ENCODE data around the gene KIF1B.

KIF1B gene

DNA sequence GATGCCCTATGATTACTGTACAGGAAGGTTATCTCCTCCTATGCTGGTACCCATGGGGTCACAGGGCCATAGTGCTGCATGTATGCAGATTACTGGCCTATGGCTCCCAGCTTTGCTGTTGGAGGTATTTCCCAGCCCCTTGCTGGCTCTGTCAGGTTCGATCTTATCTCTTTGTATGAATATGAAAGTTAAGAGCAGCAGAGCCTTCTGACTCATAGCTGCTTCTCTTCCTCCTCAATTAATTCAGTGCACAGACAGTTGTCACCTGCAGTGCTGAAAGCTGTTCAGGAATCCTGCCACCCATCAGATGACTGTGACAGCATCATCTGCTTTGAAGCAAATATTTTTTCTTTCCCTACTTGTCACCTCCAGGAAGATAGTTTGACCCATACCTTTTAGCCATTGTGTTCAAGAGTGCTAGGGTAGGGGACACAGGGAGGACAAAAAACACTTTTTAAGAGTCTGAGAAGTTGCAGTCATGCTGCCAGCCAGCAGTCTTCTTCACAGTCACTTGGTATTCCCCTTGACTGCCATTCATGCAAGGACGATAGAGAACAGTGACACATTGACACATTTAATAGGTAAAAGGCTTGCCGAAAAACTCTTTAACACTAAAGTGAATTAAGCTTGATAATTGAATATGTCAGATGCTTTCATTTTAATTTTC is 73.1 kb downstream of the KIF1B start:
- DNase-seq, result peak; percentile 34
- ATAC-seq, result peak; percentile 90

DNA sequence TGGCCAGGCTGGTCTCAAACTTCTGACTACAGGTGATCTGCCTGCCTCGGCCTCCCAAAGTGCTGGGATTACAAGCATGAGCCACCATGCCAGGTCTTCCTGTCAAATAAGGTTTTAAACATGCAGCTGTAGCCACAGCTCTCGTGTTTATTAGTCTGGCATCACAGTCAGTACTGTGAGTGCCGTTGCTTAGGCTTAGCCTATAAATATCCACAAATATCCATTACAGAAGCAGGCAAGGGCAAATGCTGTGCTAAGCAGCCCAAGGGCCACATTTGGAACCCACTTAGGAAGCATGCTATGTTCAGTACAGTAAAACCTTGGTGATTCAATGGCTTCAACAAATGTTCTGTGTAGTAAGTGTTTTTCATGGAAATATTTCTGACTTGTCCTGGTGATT is 75.9 kb downstream of the KIF1B start:
- ATAC-seq, result no peak
- no peak for DNase-seq

DNA sequence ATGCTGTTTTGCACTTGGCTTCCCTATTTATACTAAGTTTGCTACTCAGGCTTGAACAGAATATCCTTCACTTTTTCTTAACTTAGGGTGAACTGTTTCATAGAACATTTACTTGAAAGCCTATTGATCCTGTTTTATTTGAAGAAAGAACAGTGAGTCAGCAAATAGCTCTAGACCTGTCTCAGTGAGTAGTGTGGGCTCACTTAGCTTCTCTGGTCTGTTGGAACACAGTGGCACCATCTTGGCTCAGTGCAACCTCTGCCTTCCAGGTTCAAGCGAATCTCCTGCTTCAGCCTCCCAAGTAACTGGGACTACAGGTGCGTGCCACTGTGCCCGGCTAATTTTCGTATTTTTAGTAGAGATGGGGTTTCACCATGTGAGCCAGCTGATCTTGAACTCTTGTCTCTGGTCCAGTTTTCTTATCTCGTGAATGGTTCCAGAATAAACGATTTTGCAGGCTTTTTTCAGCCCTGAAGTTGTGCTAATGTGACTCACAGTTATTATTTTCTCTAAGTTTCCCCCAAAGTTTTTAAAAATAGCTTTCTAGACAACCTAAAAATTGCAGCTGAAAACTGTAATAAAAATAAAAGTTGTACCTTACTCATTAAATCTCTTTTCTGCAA is 76.8 kb downstream of the KIF1B start:
- DNase-seq, result no peak
- ATAC-seq, result no peak

DNA sequence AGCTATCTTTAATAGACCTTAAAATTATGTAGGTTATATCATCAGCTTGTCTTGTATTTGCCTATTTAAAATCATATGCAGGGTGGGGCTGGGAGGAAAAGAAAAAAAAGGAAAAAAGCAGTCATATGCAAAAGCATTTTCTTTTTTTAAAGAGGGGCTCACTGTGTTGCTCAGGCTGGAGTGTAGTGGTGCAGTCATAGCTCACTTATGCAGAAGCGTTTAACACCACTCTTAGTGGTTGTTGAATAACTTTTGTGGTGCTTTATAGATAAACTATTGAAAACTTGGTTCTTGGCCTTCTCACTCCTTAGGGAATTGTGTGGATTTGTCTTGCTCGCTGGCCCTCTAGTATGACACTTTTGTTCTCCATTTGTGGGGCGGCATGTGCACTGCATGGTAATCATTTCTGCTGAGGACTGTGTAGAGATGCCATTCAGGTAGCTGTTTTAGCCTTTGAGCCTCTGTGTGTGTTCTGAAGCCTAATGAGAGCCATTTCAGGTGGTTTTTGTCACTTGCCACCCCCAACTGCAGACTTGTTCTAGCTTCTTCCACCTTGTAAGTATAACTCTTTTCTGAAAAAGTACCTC is 77.8 kb downstream of the KIF1B start:
- ATAC-seq (no peak), DNase-seq (no peak)

DNA sequence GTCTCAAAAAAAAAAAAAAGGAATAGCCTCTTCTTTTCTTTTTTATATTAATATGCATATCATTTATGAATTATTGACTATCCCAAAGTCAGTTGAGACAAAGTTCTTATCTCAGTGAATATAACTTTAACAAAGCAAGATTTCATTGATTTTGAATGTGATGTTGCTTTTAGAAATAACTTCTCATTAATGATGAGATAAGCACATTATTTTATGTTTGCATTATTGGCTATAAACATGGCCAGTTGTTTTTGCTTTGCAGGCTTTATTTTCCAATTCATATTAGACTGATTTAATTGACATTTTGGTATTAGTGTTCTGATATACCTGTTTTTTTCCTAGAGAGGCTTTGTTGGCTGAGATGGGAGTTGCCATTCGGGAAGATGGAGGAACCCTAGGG is 81.3 kb downstream of the KIF1B start:
- ATAC-seq (no peak), DNase-seq (no peak)

DNA sequence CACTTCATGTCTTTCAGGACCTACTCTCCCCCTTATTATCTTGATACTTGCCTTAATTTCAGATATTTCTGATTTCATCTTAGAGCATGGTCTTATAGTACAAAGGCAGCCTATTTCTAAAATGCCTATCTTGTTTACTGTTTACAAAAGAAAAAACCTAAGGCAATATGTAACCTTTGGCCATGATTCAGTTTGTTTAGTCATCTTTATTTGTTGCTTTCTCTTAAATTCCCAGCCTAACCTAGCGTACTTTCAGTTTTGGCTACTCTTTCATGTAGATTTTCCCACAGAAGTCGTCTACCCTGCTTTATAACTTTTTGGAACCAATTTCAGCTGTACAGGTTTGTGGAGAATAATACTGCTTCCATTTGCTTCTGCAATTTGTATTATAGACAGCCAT is 81.8 kb downstream of the KIF1B start:
- ATAC-seq (no peak), DNase-seq (no peak)

DNA sequence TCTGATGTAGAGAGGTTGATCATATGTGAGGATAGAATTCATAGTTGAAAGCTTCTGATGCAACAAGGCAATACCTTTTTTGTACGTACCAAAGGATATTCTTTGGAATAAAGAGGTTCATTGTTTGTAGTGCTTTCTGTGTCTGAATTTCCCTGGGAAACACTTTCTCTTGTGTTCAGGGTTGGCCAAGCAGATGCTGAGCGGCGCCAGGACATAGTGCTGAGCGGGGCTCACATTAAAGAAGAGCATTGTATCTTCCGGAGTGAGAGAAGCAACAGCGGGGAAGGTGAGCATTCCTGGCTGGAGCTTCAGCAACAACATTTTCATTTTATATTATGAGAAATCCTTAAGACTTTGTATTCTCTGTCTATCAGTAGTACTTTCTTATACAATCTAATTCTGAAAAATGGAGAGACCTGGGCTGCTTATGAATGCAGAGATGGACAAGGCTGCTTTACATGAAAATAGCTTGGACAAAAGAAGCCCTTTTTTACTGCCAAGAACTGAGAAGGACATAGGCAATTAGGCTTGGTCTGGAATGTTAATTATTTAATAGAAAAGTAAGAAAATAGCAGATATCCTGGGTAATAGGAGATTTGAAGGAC is 85.2 kb downstream of the KIF1B start:
- DNase-seq (no peak), ATAC-seq (no peak)

DNA sequence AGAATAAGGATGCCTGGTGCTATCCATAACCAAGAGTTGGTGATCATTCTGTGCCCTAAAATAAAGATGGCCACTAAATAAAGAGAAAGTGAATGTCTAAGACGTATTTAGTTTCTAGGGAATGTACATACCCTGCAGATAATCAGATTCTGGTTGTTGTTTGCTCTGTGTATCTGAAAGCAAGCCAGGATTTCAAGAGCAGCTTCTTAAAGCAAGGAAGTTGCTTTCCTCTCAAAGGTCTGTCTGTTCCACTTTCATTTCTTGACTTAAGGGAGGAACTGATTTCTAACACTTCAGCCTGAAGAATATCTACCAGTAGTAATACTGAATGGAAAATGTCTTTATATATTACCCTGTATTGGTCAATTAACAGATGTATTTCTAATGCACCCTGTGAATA is 88.8 kb downstream of the KIF1B start:
- DNase-seq, result no peak
- ATAC-seq, result no peak

DNA sequence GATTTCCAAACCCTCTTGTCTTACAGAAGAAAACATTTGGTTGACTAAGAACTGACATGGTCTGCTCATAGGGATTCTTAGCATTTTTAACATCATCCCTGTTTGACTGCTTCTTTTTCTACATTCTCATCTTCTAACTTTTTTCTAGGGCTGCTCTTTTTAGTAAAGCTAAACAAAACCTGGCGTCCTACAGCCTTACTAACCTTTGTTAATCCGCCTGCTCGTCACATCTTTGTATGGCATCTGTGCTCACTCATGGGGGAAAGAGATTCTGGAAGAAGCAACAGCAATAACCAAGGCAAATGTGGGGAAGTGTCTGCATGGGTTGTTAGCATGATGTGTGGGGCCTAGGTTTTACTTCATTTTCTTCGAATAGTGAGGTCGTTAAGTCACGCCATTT is 92.0 kb downstream of the KIF1B start:
- DNase-seq, result no peak
- no peak for ATAC-seq

DNA sequence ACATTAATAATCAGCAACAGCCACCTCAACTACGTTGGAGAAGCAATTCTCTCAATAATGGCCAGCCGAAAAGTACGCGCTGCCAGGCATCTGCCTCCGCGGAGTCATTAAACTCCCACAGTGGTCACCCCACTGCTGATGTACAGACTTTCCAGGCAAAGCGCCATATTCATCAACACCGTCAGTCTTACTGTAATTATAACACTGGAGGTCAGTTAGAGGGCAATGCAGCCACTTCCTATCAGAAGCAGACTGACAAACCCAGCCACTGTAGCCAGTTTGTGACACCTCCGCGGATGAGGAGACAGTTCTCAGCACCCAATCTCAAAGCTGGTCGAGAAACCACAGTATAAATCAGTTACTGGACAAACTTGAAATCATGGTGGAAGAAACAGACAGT is 93.9 kb downstream of the KIF1B start:
- ATAC-seq, result no peak

DNA sequence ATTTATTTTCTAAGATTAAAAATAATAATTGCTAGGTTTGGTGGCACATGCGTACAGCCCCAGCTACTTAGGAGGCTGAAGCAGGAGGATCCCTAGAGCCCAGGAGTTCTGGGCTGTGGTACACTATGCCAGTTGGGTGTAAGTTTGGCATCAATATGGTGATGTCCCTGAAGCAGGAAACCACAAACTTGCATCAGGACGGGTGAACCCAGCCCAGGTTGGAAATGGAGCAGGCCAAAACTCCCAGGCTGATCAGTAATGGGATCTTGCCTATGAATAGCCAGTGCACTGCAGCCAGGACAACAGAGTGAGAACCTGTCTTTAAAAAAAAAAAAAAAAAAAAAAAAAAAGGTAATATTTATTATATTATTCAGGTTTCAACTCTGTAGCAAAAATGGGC is 96.1 kb downstream of the KIF1B start:
- ATAC-seq (no peak), DNase-seq (no peak)

More for the DNA sequence above, 93.9 kb downstream of the KIF1B start:
- DNase-seq, result no peak

DNA sequence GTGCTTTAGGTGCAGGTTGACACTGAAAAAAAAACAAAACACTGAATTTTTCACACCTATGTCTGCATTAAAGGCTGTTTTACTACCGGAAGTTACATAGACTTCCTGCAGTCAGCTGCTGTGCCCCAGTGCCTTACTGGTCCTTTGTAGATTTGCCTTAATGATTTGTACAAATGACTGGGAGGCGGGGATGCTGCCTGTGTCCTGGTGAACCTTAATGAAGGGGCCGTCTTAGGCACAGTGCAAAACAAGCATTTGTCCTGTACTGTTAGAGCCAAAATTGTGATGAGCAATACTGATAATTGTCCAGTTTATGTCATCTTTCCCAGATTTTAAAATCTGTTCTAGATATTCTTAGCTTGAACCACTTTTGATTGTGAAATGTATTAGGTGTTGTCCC is 97.6 kb downstream of the KIF1B start:
- ATAC-seq (no peak), DNase-seq (no peak)

DNA sequence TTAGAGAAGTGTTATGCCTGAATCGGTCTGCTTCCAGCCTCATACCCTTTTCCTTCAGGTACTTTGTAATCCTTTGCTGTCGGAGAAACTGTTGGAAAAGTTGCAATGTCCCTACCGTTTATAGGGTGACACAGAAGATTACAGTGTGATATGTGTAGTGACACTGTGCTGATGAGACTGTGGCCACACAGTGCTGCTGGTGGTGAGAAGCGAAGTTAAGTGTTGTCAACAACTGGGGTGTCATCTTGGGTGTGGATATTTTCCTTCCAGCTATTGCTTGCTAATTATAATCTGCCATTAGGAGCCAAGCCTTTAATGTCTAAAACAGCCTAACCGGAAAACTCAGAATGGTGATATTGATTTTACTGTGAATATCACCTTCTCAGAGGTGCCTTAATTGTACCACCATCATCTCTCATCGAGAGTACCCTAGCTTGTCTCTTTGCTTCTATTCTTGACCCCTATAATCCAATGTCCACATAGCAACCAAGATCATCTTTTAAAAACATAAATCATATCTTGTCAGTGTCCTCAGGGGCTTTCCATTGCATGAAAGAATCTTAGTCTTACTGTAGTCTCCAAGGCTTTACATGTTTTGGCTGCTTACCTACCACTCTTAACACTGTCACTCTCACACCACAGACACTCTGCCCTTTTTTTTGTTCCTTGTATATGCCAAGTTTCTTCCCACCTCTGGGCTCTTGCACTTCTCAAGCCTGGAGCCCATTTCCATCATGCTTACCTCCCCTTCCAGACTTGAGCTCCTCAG is 99.1 kb downstream of the KIF1B start:
- DNase-seq, result no peak
- no peak for ATAC-seq

DNA sequence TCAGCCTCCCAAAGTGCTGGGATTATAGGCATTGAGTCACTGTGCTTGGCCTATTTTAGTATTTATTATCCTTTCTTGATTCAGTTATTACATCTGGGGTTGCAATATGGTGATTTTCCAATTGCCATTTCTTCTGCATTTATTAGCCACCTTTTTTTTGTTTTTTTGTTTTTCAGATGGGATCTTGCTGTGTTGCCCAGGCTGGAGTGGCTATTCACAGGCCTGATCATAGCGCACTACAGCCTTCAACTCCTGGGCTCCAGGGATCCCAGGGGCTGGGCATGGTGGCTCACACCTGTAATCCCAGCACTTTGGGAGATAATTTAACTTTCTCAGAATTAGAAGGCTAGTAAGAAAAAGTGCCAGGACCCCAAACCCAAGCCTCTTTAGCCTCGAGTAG is 106.4 kb downstream of the KIF1B start:
- DNase-seq, result no peak
- ATAC-seq, result no peak

DNA sequence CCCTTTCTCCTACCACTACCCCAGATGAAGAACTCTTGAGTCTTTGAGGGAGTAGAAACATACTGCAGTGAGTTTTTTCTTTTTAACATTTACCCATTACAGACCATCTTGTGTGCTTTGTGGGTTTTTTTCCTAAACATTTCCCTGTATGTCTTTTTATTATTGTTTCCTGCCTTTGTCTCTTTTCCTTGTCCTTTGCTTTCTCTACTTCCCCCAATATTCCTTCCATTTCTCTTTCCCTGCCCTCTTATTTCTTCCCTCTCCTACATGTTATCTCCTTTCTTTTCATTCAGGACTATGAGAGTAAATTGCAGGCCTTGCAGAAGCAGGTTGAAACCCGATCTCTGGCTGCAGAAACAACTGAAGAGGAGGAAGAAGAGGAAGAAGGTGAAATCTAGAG is 109.4 kb downstream of the KIF1B start:
- ATAC-seq, result no peak
- no peak for DNase-seq

DNA sequence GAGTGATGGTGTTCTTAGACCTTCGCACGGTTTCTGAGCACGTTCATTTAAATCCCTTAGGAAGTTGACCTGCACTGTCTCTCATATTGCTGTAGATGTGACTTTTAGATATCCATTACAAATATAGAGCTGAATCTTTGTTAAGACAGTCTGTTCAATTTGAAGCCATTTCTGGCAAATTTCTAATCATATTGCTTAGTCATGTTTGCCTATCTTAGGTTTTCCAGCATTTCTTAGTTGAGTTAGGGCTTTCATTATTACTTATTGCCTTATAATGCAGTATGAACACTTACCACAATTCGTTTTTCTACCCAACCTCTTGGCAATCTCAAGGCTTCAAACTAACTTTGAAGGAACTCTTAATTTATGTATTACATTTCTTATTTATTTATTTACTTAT is 110.0 kb downstream of the KIF1B start:
- ATAC-seq, result no peak
- DNase-seq, result no peak

DNA sequence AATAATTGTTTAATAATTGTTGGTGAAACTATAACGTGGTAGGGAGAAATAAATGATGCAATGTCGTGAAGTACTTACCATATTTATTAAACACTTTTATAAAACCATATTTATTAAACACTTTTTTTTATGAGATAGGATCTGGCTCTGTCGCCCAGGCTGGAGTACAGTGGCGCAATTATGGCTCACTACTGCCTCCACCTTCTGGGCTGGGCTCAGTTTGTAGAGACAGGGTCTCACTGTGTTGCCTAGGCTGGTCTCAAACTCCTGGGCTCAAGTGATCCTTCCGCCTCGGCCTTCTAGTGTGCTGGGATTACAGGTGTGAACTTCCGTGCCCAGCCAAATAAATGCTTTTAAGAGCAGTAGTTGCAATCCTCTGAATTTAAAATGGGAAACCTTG is 112.5 kb downstream of the KIF1B start:
- ATAC-seq, result no peak
- no peak for DNase-seq

DNA sequence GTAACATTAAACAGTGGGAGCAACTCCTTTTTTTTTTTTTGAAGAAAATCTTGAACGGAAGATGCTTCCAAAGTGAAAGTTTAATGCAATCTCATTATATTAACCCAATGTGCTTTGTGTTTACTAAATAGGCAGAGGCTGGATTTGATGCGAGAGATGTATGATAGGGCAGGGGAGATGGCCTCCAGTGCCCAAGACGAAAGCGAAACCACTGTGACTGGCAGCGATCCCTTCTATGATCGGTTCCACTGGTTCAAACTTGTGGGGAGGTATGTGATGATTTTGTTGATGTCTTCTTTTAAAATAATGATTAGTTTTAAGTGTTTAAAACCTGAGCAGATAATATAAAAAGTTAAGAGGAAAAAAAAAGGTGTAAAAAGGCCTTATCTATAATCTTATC is 114.3 kb downstream of the KIF1B start:
- ATAC-seq, result no peak
- DNase-seq, result no peak

DNA sequence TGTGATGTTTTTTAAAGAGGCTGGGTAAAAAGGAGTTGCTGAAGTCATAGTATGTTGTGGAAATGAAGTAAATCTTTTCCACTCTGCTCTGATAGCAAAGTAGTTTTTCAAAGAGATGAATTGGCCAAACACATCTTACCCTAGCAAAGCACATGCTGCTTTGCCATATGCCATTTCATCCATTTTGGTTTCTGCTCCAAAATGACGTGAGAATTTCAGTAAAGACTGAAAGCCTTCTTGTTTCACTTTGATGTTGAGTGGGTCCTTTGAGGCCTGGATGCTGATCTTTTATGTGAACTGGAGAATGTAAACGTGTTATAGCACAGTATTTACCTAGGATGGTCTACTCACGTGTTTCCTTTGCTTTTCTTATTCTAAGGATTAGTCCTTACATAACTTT is 115.2 kb downstream of the KIF1B start:
- no peak for ATAC-seq
- DNase-seq, result no peak

DNA sequence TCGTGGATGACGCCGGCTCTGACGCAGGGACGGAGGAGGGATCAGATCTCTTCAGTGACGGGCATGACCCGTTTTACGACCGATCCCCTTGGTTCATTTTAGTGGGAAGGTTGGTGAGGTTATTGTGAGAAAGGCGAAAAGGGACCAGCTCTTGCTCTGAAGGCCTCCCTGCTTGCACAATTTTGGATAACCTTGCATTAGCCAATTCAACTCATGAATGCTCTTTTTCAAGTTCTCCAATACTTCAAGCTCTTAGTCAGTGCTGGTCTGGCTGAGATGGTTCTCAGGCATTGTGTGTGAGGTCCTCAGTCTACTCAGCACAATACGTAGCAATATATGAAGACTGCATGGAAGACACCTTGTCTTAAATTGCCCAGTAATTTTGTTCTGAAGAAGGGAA is 115.9 kb downstream of the KIF1B start:
- DNase-seq, result no peak
- no peak for ATAC-seq

DNA sequence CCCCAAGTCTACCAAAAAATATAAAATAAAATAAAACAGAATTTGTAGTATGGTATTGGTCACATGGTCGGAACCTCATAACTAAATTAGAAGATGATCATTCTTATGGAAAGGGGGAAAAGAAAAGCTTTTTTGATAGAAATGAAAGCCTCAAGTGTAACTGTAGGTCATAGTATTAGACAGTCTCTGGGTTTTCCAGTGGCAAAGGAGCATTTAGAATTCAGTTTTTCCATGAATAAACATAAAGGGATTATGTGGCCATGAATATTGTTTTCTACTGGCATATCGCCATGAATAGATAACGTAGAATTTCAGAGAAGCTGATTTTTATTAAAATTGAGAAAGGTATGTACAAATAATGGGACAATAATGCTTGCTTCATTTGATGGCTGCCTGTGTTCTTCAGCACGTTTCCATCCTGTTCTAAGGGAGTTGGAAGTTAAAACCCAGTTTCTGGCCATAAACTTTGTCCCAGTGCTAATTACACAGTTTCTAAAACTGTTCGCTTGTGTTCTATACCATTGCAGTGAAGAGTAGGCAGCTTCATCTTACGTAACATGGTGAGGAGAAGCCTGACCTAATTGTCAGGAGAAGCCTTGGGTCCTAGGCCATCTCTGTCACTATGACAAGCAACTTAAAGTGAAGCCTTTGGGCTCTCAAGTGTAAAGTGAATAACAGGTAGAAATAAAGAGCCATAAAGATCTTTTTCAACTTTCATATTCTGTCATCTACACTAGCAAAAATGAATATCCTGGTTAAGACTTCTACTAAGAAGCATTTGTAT is 118.0 kb downstream of the KIF1B start:
- DNase-seq (no peak), ATAC-seq (no peak)

DNA sequence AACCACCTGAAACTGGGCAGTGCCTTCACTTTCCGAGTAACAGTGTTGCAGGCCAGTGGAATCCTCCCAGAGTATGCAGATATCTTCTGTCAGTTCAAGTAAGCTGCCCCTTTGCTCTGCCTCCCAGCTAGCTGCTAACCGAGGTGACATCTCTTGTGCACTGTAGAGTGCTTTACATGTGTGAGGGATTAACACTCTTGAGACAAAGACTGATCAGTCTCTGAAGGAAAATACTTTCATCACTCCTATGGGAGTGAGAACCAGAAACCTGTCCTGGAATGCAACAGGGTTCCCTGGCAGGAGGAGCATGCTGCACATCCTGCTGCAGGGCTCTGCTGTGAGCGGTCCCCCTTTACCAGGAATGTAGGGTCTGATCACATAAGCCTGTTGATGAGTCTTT is 127.1 kb downstream of the KIF1B start:
- ATAC-seq, result no peak
- DNase-seq, result no peak

Data from stimulated activated naive CD8-positive, alpha-beta T cell treated with anti-CD3 and anti-CD28 coated beads, Interleukin-15, Interleukin-2, amounts not matched to agents 100 U/mL and 50 U/mL, for 24 hours (primary cell).